H7 (cell line): ENCODE measurements around the gene DSE. TPM values are rescaled to one million over a fixed set of nuclear protein-coding genes. Genes with fewer than 3 reads are reported as not detected.

Source experiments
- DNase-seq: peaks from one replicate; pipeline ENCODE4 v3.0.0; 2012
- H3K27me3 ChIP-seq: 2 replicates; pipeline ENCODE4 v1.6.0; 2011; ENCODE audit warnings: mild to moderate bottlenecking, low read length; ENCODE audit not compliant: control insufficient read depth, insufficient read depth
- H3K36me3 ChIP-seq: replicated peaks from 2 replicates; pipeline ENCODE4 v1.5.1; 2011; ENCODE audit warnings: low read length; ENCODE audit not compliant: control insufficient read depth, insufficient read depth
- H3K4me3 ChIP-seq: 2 replicates; pipeline ENCODE4 v1.5.1; 2011; ENCODE audit warnings: low read depth, mild to moderate bottlenecking, control low read depth, low read length, moderate library complexity; ENCODE audit not compliant: insufficient read depth
- total RNA-seq: library from RNA; depleted of rRNA; stranded (reverse); fragments of >200 nt; shearing (Covaris generic); gene quantifications from 2 replicates; pipeline ENCODE4 v1.2.3, GENCODE V29; 2014

DSE gene
- total RNA-seq, 1 experiment from 2014 or later, result 39.5 TPM

GRCh38 chr6:116349216-116349615 is 21.5 kb upstream of the DSE start:
- no peak for DNase-seq

DNA sequence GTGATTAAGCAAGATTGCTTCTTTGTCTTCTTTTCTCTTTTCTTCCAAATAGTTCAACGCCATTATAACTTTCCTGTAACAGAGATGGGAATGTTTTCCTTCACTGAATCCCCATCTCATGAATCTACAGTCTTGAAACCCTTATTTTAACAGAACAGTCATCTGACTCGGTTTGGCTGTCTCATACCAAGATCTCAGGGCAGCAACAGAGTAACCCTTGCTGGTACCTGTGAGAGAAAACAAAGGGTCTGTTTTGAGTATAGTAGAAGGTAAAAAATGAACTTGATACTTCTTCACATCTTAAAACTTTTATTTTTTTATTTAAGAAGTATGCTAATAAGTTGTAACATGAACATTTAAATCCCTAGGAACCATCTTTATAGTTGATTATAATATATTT is 19.6 kb upstream of the DSE start:
- Histone ChIP-seq H3K27me3 (no peaks in the 10 kb centered on the region), H3K4me3 (no peak overlapping the region), H3K36me3 (no peaks in the 10 kb centered on the region)
- no peak for DNase-seq

More at GRCh38 chr6:116349216-116349615, 21.5 kb upstream of the DSE start:
- Histone ChIP-seq H3K4me3 (no peak overlapping the region), H3K36me3 (no peaks in the 10 kb centered on the region), H3K27me3 (no peaks in the 10 kb centered on the region)

- DNase-seq, result no peak
- Histone ChIP-seq H3K36me3 (no peaks in the 10 kb centered on the region), H3K4me3 (no peak overlapping the region), H3K27me3 (no peaks in the 10 kb centered on the region)
These were observed 18.0 kb upstream of the DSE start for GRCh38 chr6:116352515-116353471.

DNA sequence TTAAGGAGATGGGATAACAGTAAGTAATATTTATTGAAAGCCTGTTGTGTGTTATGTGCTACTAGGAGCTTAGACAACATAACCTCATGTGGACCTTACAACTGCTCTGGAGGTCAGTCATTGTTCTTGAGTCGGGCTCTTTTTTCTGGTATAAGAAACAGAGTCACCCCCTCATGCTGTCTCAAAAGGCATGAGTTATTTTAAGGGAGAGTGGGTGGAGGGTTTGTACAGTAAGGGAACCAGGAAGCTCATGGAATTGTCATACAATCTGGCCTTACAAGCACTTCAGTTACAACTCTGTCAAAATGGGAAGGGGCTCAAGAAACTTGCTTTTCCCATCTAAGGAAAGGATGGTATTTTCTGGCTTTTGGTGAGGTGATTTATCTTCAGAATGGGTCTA is 16.5 kb upstream of the DSE start:
- no peak for DNase-seq
- H3K4me3 ChIP-seq, result no peak overlapping the region
- no peaks in the 10 kb centered on the region for H3K36me3 ChIP-seq

DNA sequence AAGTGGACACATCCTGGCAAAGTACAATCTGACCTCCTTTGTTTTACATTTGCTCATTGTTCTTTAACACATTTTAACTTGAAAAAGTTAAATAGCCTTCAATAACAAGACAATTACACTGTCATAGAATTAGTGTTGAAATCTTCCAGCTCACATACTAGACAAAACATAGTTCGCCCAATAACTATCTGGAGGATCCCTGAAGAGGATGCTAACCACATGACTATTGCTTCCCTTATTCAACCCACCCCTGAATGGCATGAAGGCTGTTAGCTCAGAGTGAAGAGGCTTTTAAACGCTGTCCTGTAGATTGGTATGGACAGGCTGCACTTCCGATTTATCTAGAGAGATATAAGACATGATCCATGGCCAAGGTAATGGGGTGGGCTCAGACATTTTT is 15.0 kb upstream of the DSE start:
- DNase-seq, result no peak
- H3K36me3 ChIP-seq, result no peaks in the 10 kb centered on the region
- H3K27me3 ChIP-seq, result no peaks in the 10 kb centered on the region
- H3K4me3 ChIP-seq, result no peak overlapping the region

More for the DNA sequence above, 16.5 kb upstream of the DSE start:
- no peaks in the 10 kb centered on the region for H3K27me3 ChIP-seq

GRCh38 chr6:116359131-116359530 is 11.6 kb upstream of the DSE start:
- Histone ChIP-seq H3K36me3 (no peaks in the 10 kb centered on the region), H3K27me3 (no peaks in the 10 kb centered on the region), H3K4me3 (no peak overlapping the region)
- no peak for DNase-seq

GRCh38 chr6:116359835-116360234 is 10.9 kb upstream of the DSE start:
- Histone ChIP-seq H3K4me3 (no peak overlapping the region), H3K27me3 (no peaks in the 10 kb centered on the region), H3K36me3 (no peaks in the 10 kb centered on the region)
- no peak for DNase-seq

DNA sequence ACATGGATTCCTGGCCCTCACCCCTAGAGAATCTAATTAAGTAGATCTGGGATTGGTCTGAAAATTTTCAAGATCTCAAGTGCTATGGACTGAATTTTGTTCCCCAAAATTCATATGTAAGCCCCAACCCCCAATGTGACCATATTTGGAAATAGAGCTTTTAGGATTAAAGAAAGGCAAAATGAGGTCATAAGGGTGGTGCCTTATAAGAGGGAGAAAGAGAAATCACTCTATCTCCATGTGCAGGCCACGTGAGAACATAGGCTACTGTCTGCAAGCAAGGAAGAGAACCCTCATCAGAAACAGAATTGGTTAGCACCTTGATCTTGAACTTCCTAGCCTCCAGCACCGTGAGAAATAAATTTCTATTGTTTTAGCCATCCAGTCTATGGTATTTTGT is 8.5 kb upstream of the DSE start:
- H3K27me3 ChIP-seq, result no peaks in the 10 kb centered on the region
- no peak for DNase-seq
- H3K36me3 ChIP-seq, result no peaks in the 10 kb centered on the region

GRCh38 chr6:116363759-116364158 is 7.0 kb upstream of the DSE start:
- Histone ChIP-seq H3K36me3 (no peaks in the 10 kb centered on the region), H3K4me3 (no peak overlapping the region), H3K27me3 (no peaks in the 10 kb centered on the region)
- no peak for DNase-seq

More for the DNA sequence above, 8.5 kb upstream of the DSE start:
- no peak overlapping the region for H3K4me3 ChIP-seq

- Histone ChIP-seq H3K4me3 (no peak overlapping the region), H3K36me3 (no peaks in the 10 kb centered on the region), H3K27me3 (no peaks in the 10 kb centered on the region)
- no peak for DNase-seq
These were observed 6.4 kb upstream of the DSE start for GRCh38 chr6:116364321-116364720.

DNA sequence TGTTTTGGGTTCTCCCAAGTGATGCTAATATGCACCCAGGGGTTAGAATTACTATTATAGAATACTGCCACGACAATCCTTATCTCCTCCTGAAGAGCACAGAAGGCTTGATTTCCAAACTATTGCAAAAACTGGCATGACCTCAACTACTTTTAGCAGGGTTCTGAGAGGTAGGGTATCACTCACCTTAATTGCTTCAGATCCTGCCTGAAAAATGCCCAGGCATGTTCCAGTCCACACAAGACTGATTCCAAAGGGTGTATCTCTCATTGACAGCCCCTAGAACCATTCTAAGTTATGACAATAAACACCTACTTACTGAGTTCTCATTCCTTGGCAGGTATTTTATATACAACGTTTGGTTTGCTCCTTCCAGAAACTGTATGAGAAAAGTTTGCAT is 5.0 kb upstream of the DSE start:
- no peaks in the 10 kb centered on the region for H3K36me3 ChIP-seq
- no peaks in the 10 kb centered on the region for H3K27me3 ChIP-seq
- no peak for DNase-seq
- no peak overlapping the region for H3K4me3 ChIP-seq

DNA sequence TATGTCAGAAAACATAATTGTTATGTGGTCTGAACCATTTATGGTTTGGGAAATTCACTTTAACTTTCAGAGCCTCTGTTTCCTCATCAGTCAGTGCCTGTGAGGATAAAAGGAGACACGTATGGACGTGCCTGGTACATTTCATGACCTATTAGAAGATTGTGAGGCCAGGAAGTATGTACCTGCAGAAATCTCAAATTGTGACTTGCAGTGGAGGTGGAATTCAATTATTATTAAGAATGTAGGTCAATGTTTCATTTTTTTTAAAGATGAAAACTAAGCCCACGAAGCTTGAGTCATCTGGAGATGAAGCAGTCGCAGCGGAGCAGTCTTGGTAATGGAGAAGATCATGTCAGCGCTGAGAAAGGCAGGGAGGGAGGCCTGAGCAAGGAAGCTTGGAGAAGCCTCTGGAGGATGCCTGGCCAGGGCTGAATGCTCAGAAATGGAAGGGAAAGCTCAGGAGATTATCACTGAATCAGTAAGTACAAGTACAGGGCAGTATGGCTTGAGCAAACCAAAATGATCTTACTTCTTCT is 3.9 kb upstream of the DSE start:
- DNase-seq, result no peak
- H3K4me3 ChIP-seq, result no peak overlapping the region
- H3K27me3 ChIP-seq, result no peaks in the 10 kb centered on the region
- no peaks in the 10 kb centered on the region for H3K36me3 ChIP-seq

DNA sequence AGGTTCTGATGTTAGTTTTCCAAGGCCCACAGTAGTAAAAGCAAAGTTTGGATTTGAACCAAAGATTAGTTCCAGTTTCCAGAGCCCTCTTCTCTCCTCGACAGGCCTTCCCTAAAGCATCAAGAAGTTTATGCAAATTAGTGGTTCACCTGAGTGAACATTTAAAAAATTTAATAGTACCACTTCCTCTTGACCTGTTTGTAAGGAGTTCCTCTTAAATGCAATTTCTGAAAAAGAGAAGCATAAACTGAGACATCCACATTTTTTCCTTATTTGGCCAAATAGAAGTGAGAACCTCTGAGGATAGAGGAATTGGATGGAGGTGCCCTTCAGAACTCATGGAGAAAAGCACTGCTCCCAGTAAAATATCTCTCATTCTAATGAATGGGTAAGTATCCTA is 1.2 kb upstream of the DSE start:
- no peaks in the 10 kb centered on the region for H3K27me3 ChIP-seq
- H3K4me3 ChIP-seq, result no peak overlapping the region
- no peak for DNase-seq
- no peaks in the 10 kb centered on the region for H3K36me3 ChIP-seq

DNA sequence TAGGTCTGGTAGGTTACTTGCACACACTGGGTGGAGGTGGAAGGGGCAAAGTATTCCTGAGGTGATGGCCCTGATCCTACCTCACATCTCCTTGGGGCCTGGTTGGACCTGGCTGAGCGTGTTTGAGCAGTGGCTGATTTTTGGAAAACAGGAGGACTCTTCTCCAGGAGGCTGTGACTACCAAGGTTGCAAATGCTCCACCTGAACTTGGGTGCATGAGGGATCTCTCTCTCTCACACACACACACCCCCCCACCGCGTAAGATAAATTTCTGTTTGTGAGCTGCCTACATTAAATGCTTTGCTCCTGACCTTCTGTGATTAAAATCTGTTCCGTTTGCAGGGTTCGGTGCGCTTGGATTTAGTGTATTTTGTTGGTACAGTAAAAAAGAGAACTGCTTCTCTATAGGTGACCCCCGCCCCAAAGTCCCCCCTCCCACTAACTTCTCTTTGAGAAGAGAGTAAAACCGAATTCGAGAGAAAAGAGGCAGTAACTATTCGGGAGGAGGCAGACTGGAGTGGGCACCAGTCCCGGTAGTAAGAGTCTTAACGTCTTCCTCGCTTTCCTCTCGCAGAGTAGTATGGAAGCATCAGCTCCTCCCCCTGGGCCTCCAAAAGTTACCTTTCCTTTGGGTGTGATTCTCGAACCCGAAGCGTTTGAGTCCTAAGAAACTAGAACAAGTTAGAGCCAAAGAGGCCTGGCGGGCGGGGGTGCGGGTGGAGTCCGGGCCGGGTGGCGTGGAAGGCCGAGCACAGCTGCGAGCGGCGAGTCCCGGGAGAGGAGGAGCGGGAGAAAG is 585 bp upstream of the DSE start:
- peak overlapping the region; percentile 94 for H3K4me3 ChIP-seq
- peak; percentile 31 for DNase-seq
- H3K36me3 ChIP-seq, result no peaks in the 10 kb centered on the region
- H3K27me3 ChIP-seq, result no peaks in the 10 kb centered on the region
